DOHH2 (cell line): Measurements from ENCODE around the gene MIAT.

Experiments used
- H3F3A ChIP-seq: fragments of 200-600 bp; sonication (generic), shearing (Covaris generic); 2 replicates; pipeline ENCODE4 v1.6.0; 2016; ENCODE audit warnings: antibody characterized with exemption, mild to moderate bottlenecking; ENCODE audit not compliant: control insufficient read depth, insufficient read depth
- H3K27ac ChIP-seq: fragments of 200-600 bp; sonication (generic); 2 replicates; pipeline ENCODE4 v1.5.1; 2014; ENCODE audit warnings: low read depth, mild to moderate bottlenecking, low read length, moderate library complexity
- H3K27me3 ChIP-seq: fragments of 200-600 bp; sonication (generic); 2 replicates; pipeline ENCODE4 v1.6.1; 2014; ENCODE audit warnings: mild to moderate bottlenecking, low read length, mixed read lengths; ENCODE audit not compliant: control insufficient read depth
- H3K36me3 ChIP-seq: fragments of 200-600 bp; sonication (generic); 2 replicates; pipeline ENCODE4 v1.6.1; 2014; ENCODE audit warnings: mild to moderate bottlenecking, low read length, moderate library complexity, mixed read lengths; ENCODE audit not compliant: control insufficient read depth
- H3K4me1 ChIP-seq: fragments of 200-600 bp; sonication (generic); 2 replicates; pipeline ENCODE4 v1.6.1; 2014; ENCODE audit warnings: mild to moderate bottlenecking, low read length, mixed read lengths; ENCODE audit not compliant: control insufficient read depth
- H3K4me2 ChIP-seq: fragments of 200-600 bp; sonication (generic); 2 replicates; pipeline ENCODE4 v1.6.0; 2014; ENCODE audit warnings: mild to moderate bottlenecking, low read length, moderate library complexity
- H3K4me3 ChIP-seq: fragments of 200-600 bp; sonication (generic); 2 replicates; pipeline ENCODE4 v1.5.1; 2014; ENCODE audit warnings: mild to moderate bottlenecking, low read length, mixed read lengths
- H3K79me2 ChIP-seq: fragments of 200-600 bp; sonication (generic); 2 replicates; pipeline ENCODE4 v1.6.1; 2014; ENCODE audit warnings: mild to moderate bottlenecking, low read length, mixed read lengths; ENCODE audit not compliant: control insufficient read depth
- H3K9me2 ChIP-seq: fragments of 200-600 bp; sonication (generic); replicated peaks from 2 replicates; pipeline ENCODE4 v1.6.1; 2014; ENCODE audit warnings: mild to moderate bottlenecking, low read length, mixed read lengths; ENCODE audit not compliant: control insufficient read depth
- H3K9me3 ChIP-seq: fragments of 200-600 bp; sonication (generic); 2 replicates; pipeline ENCODE4 v1.6.1; 2014; ENCODE audit warnings: antibody characterized with exemption, low read length, mixed read lengths; ENCODE audit not compliant: control insufficient read depth, insufficient read depth
- H4K20me1 ChIP-seq: fragments of 200-600 bp; sonication (generic); 2 replicates; pipeline ENCODE4 v1.6.0; 2014; ENCODE audit warnings: low read depth, mild to moderate bottlenecking, antibody characterized with exemption, low read length, moderate library complexity; ENCODE audit not compliant: control insufficient read depth, insufficient read depth
- EZH2phosphoT487 ChIP-seq: fragments of 200-600 bp; sonication (generic); IDR thresholded peaks from 2 replicates; pipeline ENCODE4 v1.6.1; 2017; ENCODE audit warnings: borderline replicate concordance, mild to moderate bottlenecking, antibody characterized with exemption, low read length, moderate library complexity, mixed read lengths
- TF ChIP-seq, protein P1 (sequence below): fragments of 200-600 bp; sonication (generic); IDR thresholded peaks from one replicate; pipeline ENCODE4 v1.5.1; 2014; ENCODE audit warnings: antibody characterized with exemption, mild to moderate bottlenecking, low read depth, low read length; ENCODE audit not compliant: poor library complexity, severe bottlenecking

The MIAT gene

DNA sequence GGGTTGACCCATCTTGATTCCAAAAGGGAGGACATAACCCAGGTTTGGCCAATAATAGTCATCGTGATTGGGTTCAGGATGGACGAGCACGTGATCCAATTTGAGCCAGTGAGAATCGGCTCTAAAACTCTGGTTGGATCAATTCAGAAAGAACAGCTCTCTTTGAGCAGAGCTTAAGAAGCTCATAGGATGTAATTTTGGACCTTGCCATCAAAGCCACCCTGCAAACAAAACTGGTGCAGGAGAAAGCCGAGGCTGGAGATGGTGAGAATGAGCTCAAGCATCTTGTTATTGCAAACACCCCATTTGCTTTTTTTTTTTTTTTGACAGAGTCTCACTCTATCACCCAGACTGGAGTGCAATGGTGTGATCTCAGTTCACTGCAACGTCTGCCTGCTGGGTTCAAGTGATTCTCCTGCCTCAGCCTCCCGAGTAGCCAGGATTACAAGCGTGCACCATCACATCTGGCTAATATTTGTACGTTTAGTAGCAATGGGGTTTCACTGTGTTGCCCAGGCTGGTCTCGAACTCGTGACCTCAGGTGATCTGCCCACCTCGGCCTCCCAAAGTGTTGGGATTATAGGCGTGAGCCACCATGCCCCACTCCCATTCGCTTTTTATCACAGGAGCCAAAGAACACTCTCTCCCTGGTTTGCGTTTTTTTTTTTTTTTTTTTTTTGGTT, 13.8 kb upstream of the MIAT start:
- H3K4me1 ChIP-seq: peaks cover 63% of the 10 kb centered on the region
- peak overlapping the region; percentile 46 for H3K27ac ChIP-seq
- no peak for TF ChIP-seq EZH2phosphoT487
- TF ChIP-seq, protein P1, sequence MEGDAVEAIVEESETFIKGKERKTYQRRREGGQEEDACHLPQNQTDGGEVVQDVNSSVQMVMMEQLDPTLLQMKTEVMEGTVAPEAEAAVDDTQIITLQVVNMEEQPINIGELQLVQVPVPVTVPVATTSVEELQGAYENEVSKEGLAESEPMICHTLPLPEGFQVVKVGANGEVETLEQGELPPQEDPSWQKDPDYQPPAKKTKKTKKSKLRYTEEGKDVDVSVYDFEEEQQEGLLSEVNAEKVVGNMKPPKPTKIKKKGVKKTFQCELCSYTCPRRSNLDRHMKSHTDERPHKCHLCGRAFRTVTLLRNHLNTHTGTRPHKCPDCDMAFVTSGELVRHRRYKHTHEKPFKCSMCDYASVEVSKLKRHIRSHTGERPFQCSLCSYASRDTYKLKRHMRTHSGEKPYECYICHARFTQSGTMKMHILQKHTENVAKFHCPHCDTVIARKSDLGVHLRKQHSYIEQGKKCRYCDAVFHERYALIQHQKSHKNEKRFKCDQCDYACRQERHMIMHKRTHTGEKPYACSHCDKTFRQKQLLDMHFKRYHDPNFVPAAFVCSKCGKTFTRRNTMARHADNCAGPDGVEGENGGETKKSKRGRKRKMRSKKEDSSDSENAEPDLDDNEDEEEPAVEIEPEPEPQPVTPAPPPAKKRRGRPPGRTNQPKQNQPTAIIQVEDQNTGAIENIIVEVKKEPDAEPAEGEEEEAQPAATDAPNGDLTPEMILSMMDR: no peak
- no peaks in the 10 kb centered on the region for H3K79me2 ChIP-seq
- H3F3A ChIP-seq: peaks cover 9% of the 10 kb centered on the region
- H3K4me3 ChIP-seq: peak overlapping the region; percentile 46
- no peaks in the 10 kb centered on the region for H4K20me1 ChIP-seq
- no peaks in the 10 kb centered on the region for H3K9me2 ChIP-seq
- no peaks in the 10 kb centered on the region for H3K36me3 ChIP-seq
- no peaks in the 10 kb centered on the region for H3K9me3 ChIP-seq
- no peaks in the 10 kb centered on the region for H3K27me3 ChIP-seq
- peak overlapping the region; percentile 69 for H3K4me2 ChIP-seq

DNA sequence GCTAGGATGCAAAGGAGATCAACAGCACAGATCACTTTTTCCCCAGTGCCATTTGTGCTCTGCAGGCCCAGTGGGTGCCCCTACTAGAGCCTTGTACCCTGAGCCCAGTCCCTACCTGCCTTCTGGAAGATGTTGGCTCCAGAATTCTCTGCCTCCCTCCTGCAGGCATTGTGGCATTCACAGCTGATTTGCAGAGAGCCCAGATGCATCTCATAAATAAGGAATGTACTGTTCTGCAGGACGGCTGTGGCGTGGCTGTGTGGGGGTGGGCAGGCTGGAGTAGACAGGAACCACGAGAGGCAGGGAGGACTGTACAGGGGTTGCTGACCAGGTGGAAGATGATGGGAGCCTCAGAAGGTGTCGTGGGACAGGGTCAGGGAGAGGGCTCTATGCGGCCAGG, 11.2 kb upstream of the MIAT start:
- TF ChIP-seq, protein P1: no peak
- TF ChIP-seq EZH2phosphoT487: no peak
- Histone ChIP-seq H4K20me1 (no peaks in the 10 kb centered on the region), H3K4me3 (no peak overlapping the region), H3K4me1 (peaks cover 74% of the 10 kb centered on the region), H3K27ac (no peak overlapping the region), H3K9me3 (no peaks in the 10 kb centered on the region), H3K36me3 (no peaks in the 10 kb centered on the region), H3F3A (peaks cover 9% of the 10 kb centered on the region), H3K27me3 (0 out of 2 replicates have a peak, but pooled peaks cover 2% of the 10 kb centered on the region), H3K79me2 (no peaks in the 10 kb centered on the region), H3K9me2 (no peaks in the 10 kb centered on the region), H3K4me2 (no peak overlapping the region)

DNA sequence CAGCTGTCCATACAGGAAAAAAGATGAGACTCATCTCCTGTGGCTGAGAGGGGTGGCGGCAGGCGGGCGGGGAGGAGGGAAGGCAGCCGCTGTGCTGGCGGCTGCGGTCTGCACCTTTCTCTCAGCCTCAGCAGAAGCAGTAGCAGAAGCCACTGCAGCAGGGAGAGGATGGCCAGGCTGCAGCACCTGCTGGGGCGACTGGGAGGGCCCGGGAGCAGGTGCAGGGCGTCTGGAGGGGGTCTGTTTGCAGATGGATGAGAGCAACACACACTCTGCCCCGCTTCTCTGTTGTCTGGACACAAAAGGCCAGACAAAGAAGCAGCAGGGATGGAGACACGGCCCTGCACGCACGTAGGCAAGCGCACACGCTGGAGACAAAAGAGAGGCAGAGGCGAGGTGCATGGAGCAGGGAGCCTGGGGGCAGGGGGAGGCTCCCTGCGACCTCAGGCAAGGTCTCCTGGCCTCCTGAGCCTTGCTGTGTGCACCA, 9.3 kb upstream of the MIAT start:
- H3K4me2 ChIP-seq: peak overlapping the region; percentile 36
- H3K27ac ChIP-seq: no peak overlapping the region
- no peaks in the 10 kb centered on the region for H3K9me2 ChIP-seq
- H3K4me3 ChIP-seq: no peak overlapping the region
- TF ChIP-seq, protein P1: no peak
- TF ChIP-seq EZH2phosphoT487: no peak
- H3K4me1 ChIP-seq: peaks cover 71% of the 10 kb centered on the region
- H4K20me1 ChIP-seq: no peaks in the 10 kb centered on the region
- H3F3A ChIP-seq: peaks cover 7% of the 10 kb centered on the region
- H3K9me3 ChIP-seq: no peaks in the 10 kb centered on the region
- no peaks in the 10 kb centered on the region for H3K79me2 ChIP-seq
- no peaks in the 10 kb centered on the region for H3K36me3 ChIP-seq
- peaks cover 7% of the 10 kb centered on the region; the same call in 1 of the 2 replicates for H3K27me3 ChIP-seq
